Smooth muscle cell (in vitro differentiated cells): ENCODE results near the gene VAV2. TPM values are rescaled to one million over a fixed set of nuclear protein-coding genes. Genes with fewer than 3 reads are reported as not detected.

Source experiments
- DNase-seq: peaks from one replicate; lab custom pipeline; 2025; ENCODE audit not compliant: unreplicated experiment; lab: John Stamatoyannopoulos, UW
- H2AFZ ChIP-seq: fragments of 200-600 bp; sonication (generic); 2 replicates; pipeline ENCODE4 v1.6.0; 2016; ENCODE audit warnings: antibody characterized with exemption, low read depth, mild to moderate bottlenecking
- H3F3A ChIP-seq: fragments of 200-600 bp; sonication (generic); 2 replicates; pipeline ENCODE4 v1.6.0; 2017; ENCODE audit warnings: antibody characterized with exemption, low read depth
- H3K27ac ChIP-seq: fragments of 200-600 bp; sonication (generic); 2 replicates; pipeline ENCODE4 v1.5.1; 2016; ENCODE audit warnings: low read depth, mild to moderate bottlenecking
- H3K27me3 ChIP-seq: fragments of 200-600 bp; sonication (generic); 2 replicates; pipeline ENCODE4 v1.6.1; 2016; ENCODE audit warnings: low read depth, mild to moderate bottlenecking
- H3K36me3 ChIP-seq: fragments of 200-600 bp; sonication (generic); 2 replicates; pipeline ENCODE4 v1.5.1; 2016; ENCODE audit warnings: low read depth
- H3K4me1 ChIP-seq: fragments of 200-600 bp; sonication (generic); 2 replicates; pipeline ENCODE4 v1.5.1; 2016; ENCODE audit warnings: low read depth
- H3K4me2 ChIP-seq: fragments of 200-600 bp; sonication (generic); 2 replicates; pipeline ENCODE4 v1.6.0; 2016; ENCODE audit warnings: mild to moderate bottlenecking
- H3K4me3 ChIP-seq: fragments of 200-600 bp; sonication (generic); 2 replicates; pipeline ENCODE4 v1.5.1; 2016; ENCODE audit warnings: mild to moderate bottlenecking
- H3K79me2 ChIP-seq: fragments of 200-600 bp; sonication (generic); 2 replicates; pipeline ENCODE4 v1.6.0; 2016; ENCODE audit warnings: low read depth, mild to moderate bottlenecking
- H3K9ac ChIP-seq: fragments of 200-600 bp; sonication (generic); 2 replicates; pipeline ENCODE4 v1.6.0; 2016; ENCODE audit warnings: low read depth
- H3K9me3 ChIP-seq: fragments of 200-600 bp; sonication (generic); replicated peaks from 2 replicates; pipeline ENCODE4 v1.5.1; 2016; ENCODE audit warnings: low read depth
- H4K20me1 ChIP-seq: fragments of 200-600 bp; sonication (generic); 2 replicates; pipeline ENCODE4 v1.6.0; 2016; ENCODE audit warnings: low read depth
- CTCF ChIP-seq: fragments of 200-600 bp; sonication (generic); IDR thresholded peaks from 2 replicates; pipeline ENCODE4 v1.5.1; 2017; ENCODE audit warnings: borderline replicate concordance, mild to moderate bottlenecking, antibody characterized with exemption; ENCODE audit not compliant: insufficient read depth, poor library complexity, severe bottlenecking
- WGBS: methylation state at CpG from one replicate; pipeline ENCODE4 v1.1.7; 2016; ENCODE audit warnings: low lambda C conversion rate; 5-methylcytosine and 5-hydroxymethylcytosine counted together
- polyA plus RNA-seq: library from polyadenylated mRNA; unstranded; fragments of >200 nt; fragmentation: Nextera tagmentation; extraction: Ambion mirVana; gene quantifications from 2 replicates; pipeline ENCODE4 v1.2.1, GENCODE V29; 2016
- total RNA-seq: library from RNA; depleted of rRNA; stranded (reverse); fragments of >200 nt; gene quantifications from 2 replicates; pipeline ENCODE4 v1.2.3, GENCODE V29; 2014

Gene VAV2
- total and polyA plus RNA-seq, 2 experiments from 2014 or later: 26.2 to 35.3 TPM

- peaks cover 92% of the 10 kb centered on the region for H3K79me2 ChIP-seq
- 98% methylated on average over 19 of the region's 19 CpGs for WGBS
- peaks cover 10% of the 10 kb centered on the region for H3F3A ChIP-seq
- no peak for TF ChIP-seq CTCF
- DNase-seq: no peak
- no peak overlapping the region for H2AFZ ChIP-seq
- peaks cover 23% of the 10 kb centered on the region for H4K20me1 ChIP-seq
- no peaks in the 10 kb centered on the region for H3K9me3 ChIP-seq
- H3K4me2 ChIP-seq: no peak overlapping the region
- no peaks in the 10 kb centered on the region for H3K27me3 ChIP-seq
- H3K36me3 ChIP-seq: no peaks in the 10 kb centered on the region
- H3K27ac ChIP-seq: peak overlapping the region; percentile 88
- no peak overlapping the region for H3K4me3 ChIP-seq
- H3K9ac ChIP-seq: no peak overlapping the region
- H3K4me1 ChIP-seq: peaks cover 45% of the 10 kb centered on the region
Observed at GRCh38 chr9:133884907-133885744, 107.0 kb downstream of the VAV2 start.

DNA sequence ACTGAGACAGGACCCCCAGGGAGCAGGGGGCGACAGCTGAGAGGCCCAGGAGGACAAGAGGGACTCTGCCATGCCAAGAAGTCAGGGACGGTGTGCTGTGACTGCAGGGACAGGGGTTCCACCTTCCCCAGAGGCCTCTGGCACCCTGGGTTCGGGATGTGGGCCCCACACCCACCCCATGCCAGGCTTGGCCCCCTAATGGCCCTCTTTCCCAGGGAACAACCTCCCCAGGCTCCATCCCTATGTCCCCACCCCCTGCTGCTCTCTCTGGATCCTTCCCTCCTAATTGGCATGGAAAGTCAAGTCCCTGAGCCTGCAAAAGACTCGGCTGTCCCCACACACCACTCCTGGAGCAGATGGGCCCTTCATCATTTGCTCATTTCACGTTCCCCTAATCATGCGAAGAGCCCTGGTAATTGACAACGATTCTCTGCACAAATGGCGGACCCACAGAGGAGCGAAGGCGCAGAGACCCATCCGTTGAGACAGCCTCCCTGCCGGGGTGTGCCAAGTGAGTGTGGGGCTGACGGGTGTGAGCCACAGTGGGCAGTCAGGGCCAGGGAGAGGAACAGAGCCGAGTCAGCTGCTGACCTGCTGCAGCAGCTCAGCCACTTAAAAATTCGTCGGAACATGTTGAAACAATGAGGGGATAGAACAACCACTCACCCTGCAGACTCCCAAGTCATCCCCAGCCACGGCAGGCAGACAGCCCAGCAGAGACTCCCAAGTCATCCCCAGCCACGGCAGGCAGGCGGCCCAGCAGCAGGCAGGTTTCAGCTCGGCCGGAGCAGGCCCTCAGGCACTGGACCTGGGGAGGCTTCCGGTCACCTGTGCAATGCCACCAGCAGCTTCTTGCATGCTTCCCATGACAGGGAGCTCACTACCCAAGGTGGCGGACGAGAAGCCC is 109.0 kb downstream of the VAV2 start:
- Histone ChIP-seq H3K4me3 (no peak overlapping the region), H3K27me3 (no peaks in the 10 kb centered on the region), H3K36me3 (no peaks in the 10 kb centered on the region), H3K4me1 (peaks cover 36% of the 10 kb centered on the region), H3K79me2 (peaks cover 93% of the 10 kb centered on the region), H4K20me1 (peaks cover 18% of the 10 kb centered on the region), H3K27ac (peak overlapping the region; percentile 95), H3K9ac (peak overlapping the region; percentile 28), H3F3A (peaks cover 10% of the 10 kb centered on the region), H3K4me2 (peak overlapping the region; percentile 71), H2AFZ (no peak overlapping the region), H3K9me3 (no peaks in the 10 kb centered on the region)
- DNase-seq: no peak
- WGBS: 80% methylated on average over 24 of the region's 24 CpGs
- no peak for TF ChIP-seq CTCF

GRCh38 chr9:133881671-133882381 is 110.3 kb downstream of the VAV2 start:
- Histone ChIP-seq H3K4me1 (peaks cover 23% of the 10 kb centered on the region), H3K4me3 (no peak overlapping the region), H3K36me3 (no peaks in the 10 kb centered on the region), H3F3A (peaks cover 10% of the 10 kb centered on the region), H3K9me3 (no peaks in the 10 kb centered on the region), H3K9ac (peak overlapping the region; percentile 28), H3K27me3 (no peaks in the 10 kb centered on the region), H3K27ac (peak overlapping the region; percentile 95), H3K4me2 (peak overlapping the region; percentile 71), H2AFZ (no peak overlapping the region), H4K20me1 (peaks cover 14% of the 10 kb centered on the region), H3K79me2 (peaks cover 93% of the 10 kb centered on the region)
- DNase-seq: no peak
- TF ChIP-seq CTCF: no peak
- 77% methylated on average over 24 of the region's 24 CpGs for WGBS
